Endodermal cell (in vitro differentiated cells): ENCODE measurements around the gene IL20RA. TPM values are rescaled to one million over a fixed set of nuclear protein-coding genes. Genes with fewer than 3 reads are reported as not detected.

Experiments used
- DNase-seq: peaks from one replicate; pipeline ENCODE4 v3.0.0-alpha.2; 2017
- H3K27ac ChIP-seq: 2 replicates; pipeline ENCODE4 v1.5.1; 2013; ENCODE audit warnings: mild to moderate bottlenecking, low read depth, low read length, moderate library complexity
- H3K27me3 ChIP-seq: 2 replicates; pipeline ENCODE4 v1.6.1; 2013; ENCODE audit warnings: mild to moderate bottlenecking, low read length, moderate library complexity; ENCODE audit not compliant: insufficient read depth, control insufficient read depth, poor library complexity, severe bottlenecking
- H3K36me3 ChIP-seq: 2 replicates; pipeline ENCODE4 v1.7.0; 2013; ENCODE audit warnings: mild to moderate bottlenecking, low read length, moderate library complexity; ENCODE audit not compliant: control insufficient read depth, insufficient read depth
- H3K4me1 ChIP-seq: one replicate; pipeline ENCODE4 v1.7.0; 2013; ENCODE audit warnings: low read length; ENCODE audit not compliant: control insufficient read depth, insufficient read depth
- H3K4me3 ChIP-seq: 2 replicates; pipeline ENCODE4 v1.5.1; 2013; ENCODE audit warnings: mild to moderate bottlenecking, low read length, moderate library complexity
- H3K9ac ChIP-seq: 2 replicates; pipeline ENCODE4 v1.6.1; 2013; ENCODE audit warnings: mild to moderate bottlenecking, low read length, moderate library complexity; ENCODE audit not compliant: poor library complexity, severe bottlenecking; ENCODE audit errors: extremely low read depth
- H3K9me3 ChIP-seq: 2 replicates; pipeline ENCODE4 v1.6.1; 2013; ENCODE audit warnings: mild to moderate bottlenecking, low read length, moderate library complexity; ENCODE audit not compliant: control insufficient read depth
- H3K27ac Mint-ChIP-seq: 2 replicates; pipeline ENCODE4 v1.8.0; 2020; ENCODE audit warnings: mixed read lengths
- H3K27me3 Mint-ChIP-seq: 2 replicates; pipeline ENCODE4 v1.8.0; 2021; ENCODE audit warnings: mild to moderate bottlenecking, mixed read lengths; ENCODE audit not compliant: insufficient read depth
- H3K36me3 Mint-ChIP-seq: 2 replicates; pipeline ENCODE4 v1.8.0; 2020; ENCODE audit warnings: low read depth, mixed read lengths
- H3K4me1 Mint-ChIP-seq: 2 replicates; pipeline ENCODE4 v1.8.0; 2020; ENCODE audit warnings: mixed read lengths
- H3K4me3 Mint-ChIP-seq: 2 replicates; pipeline ENCODE4 v1.8.0; 2020; ENCODE audit warnings: mild to moderate bottlenecking, moderate library complexity, mixed read lengths
- H3K9me3 Mint-ChIP-seq: 2 replicates; pipeline ENCODE4 v1.8.0; 2020; ENCODE audit warnings: mild to moderate bottlenecking, mixed read lengths
- CTCF ChIP-seq: fragments of 200-600 bp; sonication (generic); conservative IDR thresholded peaks from 2 replicates; pipeline ENCODE4 v1.5.0; 2021; ENCODE audit warnings: antibody characterized with exemption, mild to moderate bottlenecking
- WGBS, 2 experiments: methylation state at CpG; one replicate each; pipeline versions ENCODE4 v1.1.5 to v1.1.7; 2013; ENCODE audit warnings: missing lambda C conversion rate in 2 of 2, mixed read lengths in 1 of 2; ENCODE audit not compliant: insufficient coverage in 1 of 2, insufficient read length in 1 of 2; 5-methylcytosine and 5-hydroxymethylcytosine counted together
- total RNA-seq, 2 donors: library from RNA; stranded (reverse); fragmentation: NEBNext Ultra II Directional in 1 of 2; extraction: Animal tissue kit (Norgen Biotek cat#: 25700) in 1 of 2; gene quantifications; 2 replicates in 1 of 2; 3 replicates in 1 of 2; pipeline ENCODE4 v1.2.1, GENCODE V29; 2021

Gene IL20RA
- total RNA-seq, 2 donors from 2014 or later: 0.13 to 0.57 TPM

GRCh38 chr6:137089305-137089704 is 44.5 kb upstream of the IL20RA start:
- Mint-ChIP-seq H3K36me3 (no peaks in the 10 kb centered on the region), H3K27ac (no peak overlapping the region), H3K9me3 (no peaks in the 10 kb centered on the region), H3K4me1 (peaks cover 1% of the 10 kb centered on the region), H3K27me3 (no peaks in the 10 kb centered on the region), H3K4me3 (no peak overlapping the region)
- 72 to 87% methylated on average over 4 to 5 of the region's 5 CpGs for WGBS, 2 experiments
- TF ChIP-seq CTCF: no peak
- no peaks in the 10 kb centered on the region for H3K36me3 ChIP-seq
- H3K4me3 ChIP-seq: no peak overlapping the region
- H3K27ac ChIP-seq: no peak overlapping the region
- no peaks in the 10 kb centered on the region for H3K4me1 ChIP-seq
- no peaks in the 10 kb centered on the region for H3K27me3 ChIP-seq
- peaks cover 5% of the 10 kb centered on the region for H3K9me3 ChIP-seq
- H3K9ac ChIP-seq: no peak overlapping the region
- DNase-seq: no peak

- Mint-ChIP-seq H3K4me3 (no peak overlapping the region), H3K36me3 (no peaks in the 10 kb centered on the region), H3K4me1 (no peaks in the 10 kb centered on the region), H3K27me3 (no peaks in the 10 kb centered on the region), H3K27ac (no peak overlapping the region), H3K9me3 (no peaks in the 10 kb centered on the region)
- Histone ChIP-seq H3K4me3 (no peak overlapping the region), H3K27ac (no peak overlapping the region), H3K36me3 (no peaks in the 10 kb centered on the region), H3K9ac (no peak overlapping the region), H3K4me1 (no peaks in the 10 kb centered on the region), H3K9me3 (peaks cover 5% of the 10 kb centered on the region), H3K27me3 (no peaks in the 10 kb centered on the region)
- no peak for DNase-seq
- no peak for TF ChIP-seq CTCF
- WGBS, 2 experiments: 79 to 92% methylated on average over 2 to 3 of the region's 3 CpGs
Observed at GRCh38 chr6:137087902-137088301, 43.1 kb upstream of the IL20RA start.

GRCh38 chr6:137086031-137086430 is 41.3 kb upstream of the IL20RA start:
- Histone ChIP-seq H3K4me1 (no peaks in the 10 kb centered on the region), H3K27me3 (no peaks in the 10 kb centered on the region), H3K9ac (no peak overlapping the region), H3K27ac (no peak overlapping the region), H3K4me3 (no peak overlapping the region), H3K9me3 (peaks cover 5% of the 10 kb centered on the region), H3K36me3 (no peaks in the 10 kb centered on the region)
- Mint-ChIP-seq H3K4me1 (no peaks in the 10 kb centered on the region), H3K9me3 (no peaks in the 10 kb centered on the region), H3K27me3 (no peaks in the 10 kb centered on the region), H3K27ac (no peak overlapping the region), H3K4me3 (no peak overlapping the region), H3K36me3 (no peaks in the 10 kb centered on the region)
- TF ChIP-seq CTCF: no peak
- WGBS, 2 experiments: no CpG with 5 or more reads among the region's 1 CpG
- no peak for DNase-seq
